ENCODE data around the gene AURKB.

Gene AURKB

DNA sequence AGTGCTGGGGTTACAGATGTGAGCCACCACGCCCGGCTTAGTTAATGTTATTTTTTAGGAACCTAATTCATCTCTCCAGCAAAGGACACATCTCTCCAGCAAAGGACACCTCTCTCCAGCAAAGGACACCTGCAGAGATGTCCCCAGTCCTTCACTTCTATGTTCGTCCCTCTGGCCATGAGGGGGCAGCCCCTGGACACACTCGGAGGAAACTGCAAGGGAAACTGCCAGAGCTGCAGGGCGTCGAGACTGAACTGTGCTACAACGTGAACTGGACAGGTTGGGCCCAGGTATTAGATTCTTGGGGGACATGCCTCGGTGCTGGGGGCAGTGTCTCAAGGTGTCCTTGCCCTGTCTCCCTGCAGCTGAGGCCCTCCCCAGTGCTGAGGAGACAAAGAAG, 43.4 kb upstream of the AURKB start:
- no peak for TF ChIP-seq POLR2AphosphoS5 (IDR thresholded peaks at IDR 0.05; ENCODE audit: low read depth, low read length)
- TF ChIP-seq FOXP2 (optimal IDR thresholded peaks at IDR 0.05; ENCODE audit: borderline replicate concordance, extremely low read depth, extremely low read length, insufficient read depth), result no peak
- no peak for TF ChIP-seq SIN3A (IDR thresholded peaks at IDR 0.05; ENCODE audit: borderline replicate concordance, insufficient read depth, low read length)

DNA sequence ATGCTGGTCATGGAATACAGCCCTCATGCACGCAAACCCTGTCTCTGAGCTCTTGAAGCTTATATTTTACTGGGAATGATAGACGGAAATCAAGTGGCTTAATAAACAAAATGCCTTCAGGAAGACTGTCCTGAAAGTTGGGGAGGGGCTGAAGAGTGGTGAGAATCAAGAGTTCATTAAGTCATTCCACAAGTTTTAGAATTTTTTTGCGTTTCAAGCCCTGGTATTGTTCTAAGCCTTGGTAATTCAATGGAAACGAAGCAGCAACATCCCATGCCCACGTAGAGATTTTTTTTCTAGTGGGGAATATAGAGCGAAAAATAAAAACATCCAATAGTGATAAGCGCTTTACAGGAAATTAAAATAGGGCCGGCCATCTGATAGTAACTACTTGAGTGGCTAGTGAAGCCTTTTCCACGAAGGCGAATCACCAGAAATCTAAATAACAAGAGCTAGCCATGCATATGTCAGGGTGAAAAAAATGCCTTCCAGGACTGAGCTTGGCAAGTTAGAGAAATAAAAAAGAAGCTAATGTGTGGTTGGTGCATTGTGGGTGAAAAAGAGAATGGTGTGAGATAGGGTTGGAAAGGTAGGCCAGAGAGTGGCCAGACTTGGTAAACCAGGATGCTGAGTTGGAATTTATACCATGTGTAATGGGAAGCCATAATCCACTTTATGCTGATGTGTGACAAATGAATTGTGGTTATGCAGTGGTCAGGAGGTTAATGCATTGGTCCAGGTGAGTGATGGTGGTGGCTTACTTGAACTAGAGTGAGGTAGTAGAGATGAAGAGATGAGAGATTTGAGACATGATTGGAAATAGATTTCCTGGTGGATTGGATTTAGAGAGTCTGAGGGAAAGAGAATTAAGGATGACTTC, 39.5 kb upstream of the AURKB start:
- TF ChIP-seq POLR2AphosphoS5 (IDR thresholded peaks at IDR 0.05; ENCODE audit: low read depth, low read length), result no peak
- no peak for TF ChIP-seq SIN3A (IDR thresholded peaks at IDR 0.05; ENCODE audit: borderline replicate concordance, insufficient read depth, low read length)
- TF ChIP-seq, protein P1, sequence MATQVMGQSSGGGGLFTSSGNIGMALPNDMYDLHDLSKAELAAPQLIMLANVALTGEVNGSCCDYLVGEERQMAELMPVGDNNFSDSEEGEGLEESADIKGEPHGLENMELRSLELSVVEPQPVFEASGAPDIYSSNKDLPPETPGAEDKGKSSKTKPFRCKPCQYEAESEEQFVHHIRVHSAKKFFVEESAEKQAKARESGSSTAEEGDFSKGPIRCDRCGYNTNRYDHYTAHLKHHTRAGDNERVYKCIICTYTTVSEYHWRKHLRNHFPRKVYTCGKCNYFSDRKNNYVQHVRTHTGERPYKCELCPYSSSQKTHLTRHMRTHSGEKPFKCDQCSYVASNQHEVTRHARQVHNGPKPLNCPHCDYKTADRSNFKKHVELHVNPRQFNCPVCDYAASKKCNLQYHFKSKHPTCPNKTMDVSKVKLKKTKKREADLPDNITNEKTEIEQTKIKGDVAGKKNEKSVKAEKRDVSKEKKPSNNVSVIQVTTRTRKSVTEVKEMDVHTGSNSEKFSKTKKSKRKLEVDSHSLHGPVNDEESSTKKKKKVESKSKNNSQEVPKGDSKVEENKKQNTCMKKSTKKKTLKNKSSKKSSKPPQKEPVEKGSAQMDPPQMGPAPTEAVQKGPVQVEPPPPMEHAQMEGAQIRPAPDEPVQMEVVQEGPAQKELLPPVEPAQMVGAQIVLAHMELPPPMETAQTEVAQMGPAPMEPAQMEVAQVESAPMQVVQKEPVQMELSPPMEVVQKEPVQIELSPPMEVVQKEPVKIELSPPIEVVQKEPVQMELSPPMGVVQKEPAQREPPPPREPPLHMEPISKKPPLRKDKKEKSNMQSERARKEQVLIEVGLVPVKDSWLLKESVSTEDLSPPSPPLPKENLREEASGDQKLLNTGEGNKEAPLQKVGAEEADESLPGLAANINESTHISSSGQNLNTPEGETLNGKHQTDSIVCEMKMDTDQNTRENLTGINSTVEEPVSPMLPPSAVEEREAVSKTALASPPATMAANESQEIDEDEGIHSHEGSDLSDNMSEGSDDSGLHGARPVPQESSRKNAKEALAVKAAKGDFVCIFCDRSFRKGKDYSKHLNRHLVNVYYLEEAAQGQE (IDR thresholded peaks at IDR 0.05; ENCODE audit: insufficient read depth in 1 of 2, low read depth in 2 of 2, low read length in 2 of 2), result no peak
- no peak for TF ChIP-seq TAF1 (IDR thresholded peaks at IDR 0.05; ENCODE audit: borderline replicate concordance, insufficient read depth, low read length)
- TF ChIP-seq FOXP2 (optimal IDR thresholded peaks at IDR 0.05; ENCODE audit: borderline replicate concordance, extremely low read depth, extremely low read length, insufficient read depth), result no peak

DNA sequence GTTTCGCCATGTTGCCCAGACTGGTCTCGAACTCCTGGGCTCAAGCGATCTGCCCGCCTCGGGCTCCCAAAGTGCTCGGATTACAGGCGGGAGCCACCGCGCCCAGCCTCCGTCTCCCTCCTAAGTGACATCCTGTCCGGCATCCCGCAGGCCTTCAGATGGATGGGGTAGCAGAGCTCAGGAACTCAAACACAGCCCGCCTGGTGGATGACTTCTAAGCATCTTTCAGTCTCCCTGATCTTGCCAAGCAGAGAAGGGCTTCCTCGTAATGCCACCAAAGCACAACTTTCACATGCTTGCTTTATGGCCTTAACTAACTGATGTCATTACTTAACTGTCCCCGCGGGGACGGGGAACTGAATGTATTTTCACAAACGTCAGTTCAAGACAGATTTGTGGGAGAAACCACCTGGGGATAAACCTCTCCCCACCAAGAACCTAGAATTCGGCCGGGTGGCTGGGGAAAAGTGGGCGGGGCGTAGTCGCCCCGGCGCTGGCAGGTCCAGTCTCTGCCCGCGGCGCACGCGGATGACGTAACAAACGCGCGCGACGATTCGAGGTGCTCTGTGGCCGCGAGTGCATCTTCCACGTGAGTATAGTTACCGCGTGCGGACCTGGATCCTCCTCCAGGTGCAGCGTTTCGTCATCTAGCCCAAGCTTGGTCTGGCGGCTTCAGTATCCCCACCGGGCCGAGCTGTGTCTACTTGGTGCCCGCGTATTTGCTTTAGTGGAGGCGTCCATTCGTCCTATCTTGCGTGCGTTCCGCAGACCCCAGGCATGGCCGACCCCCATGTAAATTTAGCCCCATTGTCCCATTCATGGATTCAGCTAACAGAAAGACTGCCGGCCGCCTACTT, 38.6 kb upstream of the AURKB start, which contains the start of gene PFAS:
TSS of gene PFAS (plus strand) at position 539 of the 857 bp plus-strand sequence. CDS start 4,649 bp downstream, outside the sequence.
- TF ChIP-seq SIN3A (IDR thresholded peaks at IDR 0.05; ENCODE audit: borderline replicate concordance, insufficient read depth, low read length), result peak; percentile 95
- TF ChIP-seq POLR2AphosphoS5 (IDR thresholded peaks at IDR 0.05; ENCODE audit: low read depth, low read length), result peak; percentile 92
- TF ChIP-seq FOXP2 (optimal IDR thresholded peaks at IDR 0.05; ENCODE audit: borderline replicate concordance, extremely low read depth, extremely low read length, insufficient read depth), result peak; percentile 89
- TF ChIP-seq TAF1 (IDR thresholded peaks at IDR 0.05; ENCODE audit: borderline replicate concordance, insufficient read depth, low read length), result peak; percentile 65; the same call in 1 of the 2 replicates
- TF ChIP-seq, protein P1 (IDR thresholded peaks at IDR 0.05; ENCODE audit: insufficient read depth in 1 of 2, low read depth in 2 of 2, low read length in 2 of 2), result peak in 1 of 2 experiments; percentile 6; a peak in 1 of 4 replicates

DNA sequence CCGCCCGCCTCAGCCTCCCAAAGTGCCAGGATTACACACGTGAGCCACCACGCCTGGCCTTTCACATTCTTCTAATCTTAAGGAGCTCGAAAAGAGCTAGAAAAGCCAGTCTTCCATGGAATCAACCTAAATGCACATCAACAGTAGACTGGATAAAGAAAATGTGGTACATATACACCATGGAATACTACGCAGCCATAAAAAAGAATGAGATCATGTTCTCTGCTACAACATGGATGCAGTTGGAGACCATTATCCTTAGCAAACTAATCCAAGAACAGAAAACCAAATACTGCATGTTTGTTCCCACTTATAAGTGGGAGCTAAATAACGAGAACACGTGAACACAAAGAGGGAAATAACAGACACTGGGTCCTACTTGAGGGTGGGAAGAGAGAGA, 34.4 kb upstream of the AURKB start:
- TF ChIP-seq FOXP2 (optimal IDR thresholded peaks at IDR 0.05; ENCODE audit: borderline replicate concordance, extremely low read depth, extremely low read length, insufficient read depth) (no peak), TAF1 (IDR thresholded peaks at IDR 0.05; ENCODE audit: borderline replicate concordance, insufficient read depth, low read length) (no peak), POLR2AphosphoS5 (IDR thresholded peaks at IDR 0.05; ENCODE audit: low read depth, low read length) (no peak), SIN3A (IDR thresholded peaks at IDR 0.05; ENCODE audit: borderline replicate concordance, insufficient read depth, low read length) (no peak)
- TF ChIP-seq, protein P1 (IDR thresholded peaks at IDR 0.05; ENCODE audit: insufficient read depth in 1 of 2, low read depth in 2 of 2, low read length in 2 of 2), result no peak

DNA sequence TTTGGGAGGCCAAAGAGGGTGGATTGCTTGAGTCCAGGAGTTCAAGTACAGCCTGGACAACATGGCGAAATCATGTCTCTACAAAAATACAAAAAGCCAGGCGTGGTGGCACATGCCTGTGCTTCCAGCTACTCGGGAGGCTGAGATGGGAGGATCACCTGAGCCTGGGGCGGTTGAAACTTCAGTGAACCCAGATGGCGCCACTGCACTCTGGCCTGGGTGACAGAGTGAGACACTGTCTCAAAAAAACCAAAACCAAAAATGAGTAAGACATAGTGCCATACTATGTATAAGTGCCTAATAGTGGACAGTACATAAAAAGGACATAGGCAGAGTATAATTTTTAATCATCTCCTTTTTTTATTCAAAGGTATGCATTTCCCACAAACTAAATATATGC, 33.5 kb upstream of the AURKB start:
- TF ChIP-seq FOXP2 (optimal IDR thresholded peaks at IDR 0.05; ENCODE audit: borderline replicate concordance, extremely low read depth, extremely low read length, insufficient read depth), result no peak
- TF ChIP-seq, protein P1 (IDR thresholded peaks at IDR 0.05; ENCODE audit: insufficient read depth in 1 of 2, low read depth in 2 of 2, low read length in 2 of 2), result no peak
- no peak for TF ChIP-seq TAF1 (IDR thresholded peaks at IDR 0.05; ENCODE audit: borderline replicate concordance, insufficient read depth, low read length)
- no peak for TF ChIP-seq SIN3A (IDR thresholded peaks at IDR 0.05; ENCODE audit: borderline replicate concordance, insufficient read depth, low read length)
- TF ChIP-seq POLR2AphosphoS5 (IDR thresholded peaks at IDR 0.05; ENCODE audit: low read depth, low read length), result no peak
